Endothelial cell of umbilical vein (primary cell): ENCODE data around the gene ASMT. TPM values are rescaled to one million over a fixed set of nuclear protein-coding genes. Genes with fewer than 3 reads are reported as not detected.

Source experiments
- BruUV-seq: library from RNA; stranded (reverse); fragments of 400-500 nt; replicated peaks from 2 replicates; lab custom pipeline; 2021; lab: Mats Ljungman, UMichigan
- CTCF ChIA-PET: fragments of 300-600, 350-600 bp; sonication (Branson Sonifier 250); formaldehyde crosslinking; loops from one replicate; lab custom pipeline; 2021; ENCODE audit warnings: antibody characterized with exemption, inconsistent platforms; lab: Charles Lee
- POLR2A ChIA-PET: fragments of 300-600, 350-600 bp; sonication (Branson Sonifier 250); formaldehyde crosslinking; loops from one replicate; lab custom pipeline; 2021; ENCODE audit warnings: antibody characterized with exemption, inconsistent platforms; lab: Charles Lee
- DNase-seq: peaks from one replicate; pipeline ENCODE4 v3.0.0-alpha.2; 2011; ENCODE audit warnings: low read depth, low spot score
- FAIRE-seq: peaks from 2 replicates; lab custom pipeline; 2011; peaks lifted over from hg19 to GRCh38; lab: Jason Lieb, UNC
- H2AFZ ChIP-seq: 2 replicates; pipeline ENCODE4 v1.6.0; 2012; ENCODE audit warnings: low read depth, low read length, control low read depth, inconsistent platforms
- H3K27ac ChIP-seq: 2 replicates; pipeline ENCODE4 v1.5.1; 2011; ENCODE audit warnings: low read depth, mild to moderate bottlenecking, control low read depth, low read length, moderate library complexity; ENCODE audit not compliant: insufficient read depth
- H3K27me3 ChIP-seq, 2 experiments: 2 replicates each; pipeline versions ENCODE4 v1.6.0 to v1.6.1; 2011; ENCODE audit warnings: low read length in 2 of 2, mixed read lengths in 1 of 2; ENCODE audit not compliant: control insufficient read depth in 2 of 2, insufficient read depth in 2 of 2
- H3K36me3 ChIP-seq, 2 experiments: 2 replicates in 1 of 2; 3 replicates in 1 of 2; pipeline ENCODE4 v1.5.1; 2011; ENCODE audit warnings: low read length in 2 of 2, mild to moderate bottlenecking in 1 of 2, moderate library complexity in 1 of 2; ENCODE audit not compliant: control insufficient read depth in 2 of 2, insufficient read depth in 2 of 2; ENCODE audit errors: extremely low read depth in 1 of 2
- H3K4me1 ChIP-seq: 3 replicates; pipeline ENCODE4 v1.5.1; 2011; ENCODE audit warnings: mild to moderate bottlenecking, low read length; ENCODE audit not compliant: control insufficient read depth, insufficient read depth; ENCODE audit errors: extremely low read depth
- H3K4me2 ChIP-seq: 2 replicates; pipeline ENCODE4 v1.6.1; 2011; ENCODE audit warnings: low read length, control low read depth, mixed read lengths; ENCODE audit not compliant: insufficient read depth
- H3K4me3 ChIP-seq, 3 experiments: fragments of 200-600 bp in 1 of 3; sonication (generic), shearing (Covaris generic) in 1 of 3; replicated peaks in 1 of 3; 2 replicates each; pipeline ENCODE4 v1.5.1; 2011 to 2016; ENCODE audit warnings: control low read depth in 3 of 3, low read length in 3 of 3, mild to moderate bottlenecking in 2 of 3, inconsistent platforms in 1 of 3, low read depth in 1 of 3, moderate library complexity in 1 of 3; ENCODE audit not compliant: insufficient read depth in 1 of 3
- H3K79me2 ChIP-seq: 2 replicates; pipeline ENCODE4 v1.6.0; 2012; ENCODE audit warnings: low read length, inconsistent platforms; ENCODE audit not compliant: control insufficient read depth, insufficient read depth
- H3K9ac ChIP-seq: replicated peaks from 2 replicates; pipeline ENCODE3; 2011; ENCODE audit warnings: low read length, control low read depth; ENCODE audit not compliant: insufficient read depth; ENCODE audit errors: extremely low read depth
- H3K9me1 ChIP-seq: replicated peaks from 3 replicates; pipeline ENCODE4 v1.6.0; 2011; ENCODE audit warnings: mild to moderate bottlenecking, low read length; ENCODE audit not compliant: control insufficient read depth, insufficient read depth; ENCODE audit errors: extremely low read depth
- H3K9me3 ChIP-seq: replicated peaks from 2 replicates; pipeline ENCODE4 v1.5.1; 2012; ENCODE audit warnings: low read length, inconsistent platforms; ENCODE audit not compliant: control insufficient read depth, insufficient read depth
- H4K20me1 ChIP-seq: replicated peaks from 2 replicates; pipeline ENCODE3; 2011; ENCODE audit warnings: mild to moderate bottlenecking, low read length; ENCODE audit not compliant: control insufficient read depth, insufficient read depth; ENCODE audit errors: extremely low read depth
- CTCF ChIP-seq, 2 donors: IDR thresholded peaks; 1 replicate in 1 of 2; 2 replicates in 1 of 2; pipeline ENCODE4 v1.5.1; 2011; ENCODE audit warnings: low read length in 2 of 2, mild to moderate bottlenecking in 2 of 2, moderate library complexity in 2 of 2, control low read depth in 1 of 2, inconsistent platforms in 1 of 2, low read depth in 1 of 2; ENCODE audit not compliant: insufficient read depth in 1 of 2; ENCODE audit errors: extremely low read depth in 1 of 2
- EZH2 ChIP-seq: IDR thresholded peaks from 2 replicates; pipeline ENCODE4 v1.6.1; 2012; ENCODE audit warnings: borderline replicate concordance, low read depth, mild to moderate bottlenecking, moderate library complexity, low read length, inconsistent platforms; ENCODE audit not compliant: severe bottlenecking
- FOS ChIP-seq: IDR thresholded peaks from 2 replicates; pipeline ENCODE4 v1.6.1; 2011; ENCODE audit warnings: mild to moderate bottlenecking, low read length, moderate library complexity, borderline replicate concordance; ENCODE audit not compliant: insufficient read depth
- GATA2 ChIP-seq: IDR thresholded peaks from 2 replicates; pipeline ENCODE4 v1.7.0; 2011; ENCODE audit warnings: low read depth, mild to moderate bottlenecking, moderate library complexity, mixed read lengths, low read length; ENCODE audit not compliant: insufficient read length, insufficient read depth
- JUN ChIP-seq: IDR thresholded peaks from 2 replicates; pipeline ENCODE4 v1.6.1; 2011; ENCODE audit warnings: borderline replicate concordance, low read depth; ENCODE audit not compliant: insufficient read length, insufficient read depth
- MAX ChIP-seq: IDR thresholded peaks from 2 replicates; pipeline ENCODE4 v1.6.1; 2011; ENCODE audit not compliant: insufficient read depth, insufficient read length
- MYC ChIP-seq: IDR thresholded peaks from one replicate; pipeline ENCODE4 v1.6.1; 2011; ENCODE audit warnings: mild to moderate bottlenecking, low read depth, low read length
- POLR2A ChIP-seq: IDR thresholded peaks from 2 replicates; pipeline ENCODE4 v1.6.1; 2012; ENCODE audit warnings: low read depth, mild to moderate bottlenecking, control low read depth, low read length
- POLR2AphosphoS5 ChIP-seq: IDR thresholded peaks from 2 replicates; pipeline ENCODE4 v1.6.1; 2012; ENCODE audit warnings: low read depth, mild to moderate bottlenecking, control low read depth, low read length, moderate library complexity; ENCODE audit not compliant: insufficient read depth
- dilution Hi-C: fragments of 300-500 bp; cut with MboI; formaldehyde crosslinking; loops from one replicate; pipeline ENCODE4 v1.15.0; 2019; ENCODE audit warnings: low sequenced_read_pairs; ENCODE audit not compliant: extremely low pct_ligation_motif_present
- intact Hi-C: fragments of 100-400 bp; cut with micrococcal nuclease; formaldehyde crosslinking; loops from one replicate; pipeline ENCODE4 v1.10.0; 2022
- polyA plus RNA-seq, 4 experiments: library from polyadenylated mRNA; depleted of rRNA in 3 of 4; stranded (reverse) in 3 of 4; unstranded in 1 of 4; fragments of >200 nt; gene quantifications; 2 replicates each; pipeline versions ENCODE4 v1.2.1 to v1.2.3, GENCODE V29; 2011 to 2012; ENCODE audit warnings: missing spikeins in 1 of 4
- total RNA-seq: library from RNA; stranded (reverse); gene quantifications from 2 replicates; pipeline ENCODE4 v1.2.3, GENCODE V29; 2021

ASMT gene
- total and polyA plus RNA-seq, 2 donors (not counting 3 experiments of a cell fraction or from before 2014, with no cell fraction given): not detected

GRCh38 chrX:1592470-1593142, 22.3 kb upstream of the ASMT start:
- dilution Hi-C loops (no loop called here), intact Hi-C loops (loop anchor here (5.0 kb wide), 1 partner anchor 200 kb away; the partner anchor contains the start of gene SLC25A6)
- DNase-seq (peak; percentile 52), FAIRE-seq (peak; percentile 56)
- peaks cover 2% of the 10 kb centered on the region for H3K4me1 ChIP-seq
- BruUV-seq: no TSS peak
- ChIA-PET CTCF (no interaction called here), POLR2A (no interaction called here)
- H2AFZ ChIP-seq: no peak overlapping the region
- TF ChIP-seq POLR2AphosphoS5: no peak
- TF ChIP-seq EZH2: no peak
- TF ChIP-seq GATA2: no peak
- no peak for TF ChIP-seq POLR2A
- no peak for TF ChIP-seq MYC
- no peak for TF ChIP-seq CTCF (IDR thresholded peaks at IDR 0.05; ENCODE audit: extremely low read depth in 1 of 2, insufficient read depth in 1 of 2, low read depth in 1 of 2, low read length in 2 of 2)
- no peak for TF ChIP-seq JUN
- no peak for TF ChIP-seq MAX
- TF ChIP-seq FOS: no peak
- H3K9ac ChIP-seq: peak overlapping the region; percentile 97
- H3K9me1 ChIP-seq: no peaks in the 10 kb centered on the region
- peak overlapping the region; percentile 89 for H3K27ac ChIP-seq
- H3K4me3 ChIP-seq: peak overlapping the region; percentile 76 to 96 (median 90)
- peak overlapping the region; percentile 71 for H3K4me2 ChIP-seq
- H3K36me3 ChIP-seq: peaks cover 10 to 32% of the 10 kb centered on the region in 2 experiments
- no peaks in the 10 kb centered on the region for H3K9me3 ChIP-seq
- H3K27me3 ChIP-seq: no peaks in the 10 kb centered on the region
- H4K20me1 ChIP-seq: no peaks in the 10 kb centered on the region
- H3K79me2 ChIP-seq: peaks cover 47% of the 10 kb centered on the region
